ENCODE data around the gene SLC29A4.

Gene SLC29A4

DNA sequence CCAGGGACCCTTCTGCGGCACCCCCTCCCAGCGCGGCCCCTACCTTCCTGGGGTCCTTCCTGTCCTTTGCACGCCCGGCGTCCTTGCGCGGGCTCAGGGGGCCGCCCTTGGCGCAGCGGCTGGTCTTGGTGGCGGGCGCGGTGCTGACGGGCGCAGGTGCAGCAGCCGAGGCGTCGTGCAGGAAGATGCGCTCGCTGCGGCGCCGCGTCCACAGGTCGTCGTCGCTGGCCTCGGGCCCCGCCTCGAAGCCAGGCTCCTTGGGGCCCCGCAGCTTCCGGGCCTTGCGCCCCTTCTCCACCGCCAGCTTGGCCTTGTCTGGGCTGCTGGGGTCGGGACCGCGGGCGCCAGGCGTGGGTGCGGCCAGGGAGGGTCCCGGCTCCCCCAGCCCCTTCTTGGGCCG is 49.8 kb downstream of the SLC29A4 start:
- DNase-seq, result no peak

GRCh38 chr7:5333121-5334045 is 50.6 kb downstream of the SLC29A4 start:
- no peak for DNase-seq

GRCh38 chr7:5334671-5335070 is 51.9 kb downstream of the SLC29A4 start:
- no peak for DNase-seq

DNA sequence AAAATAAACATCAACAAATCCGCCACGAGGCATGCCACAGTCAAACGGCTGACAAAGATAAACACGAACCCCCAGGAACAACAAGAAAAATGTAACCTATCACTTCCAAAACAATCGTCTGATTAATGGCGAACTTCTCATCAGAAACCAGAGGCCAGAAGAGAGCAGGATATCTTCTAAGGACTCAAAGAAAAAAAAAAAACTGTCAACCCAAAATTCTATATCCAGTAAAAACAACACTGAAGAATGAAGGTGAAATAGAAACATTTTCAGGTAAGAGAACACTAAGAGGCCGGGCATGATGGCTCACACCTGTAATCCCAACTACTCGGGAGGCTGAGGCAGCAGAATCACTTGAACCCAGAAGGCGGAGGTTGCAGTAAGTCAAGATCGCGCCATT is 54.3 kb downstream of the SLC29A4 start:
- DNase-seq, result no peak

DNA sequence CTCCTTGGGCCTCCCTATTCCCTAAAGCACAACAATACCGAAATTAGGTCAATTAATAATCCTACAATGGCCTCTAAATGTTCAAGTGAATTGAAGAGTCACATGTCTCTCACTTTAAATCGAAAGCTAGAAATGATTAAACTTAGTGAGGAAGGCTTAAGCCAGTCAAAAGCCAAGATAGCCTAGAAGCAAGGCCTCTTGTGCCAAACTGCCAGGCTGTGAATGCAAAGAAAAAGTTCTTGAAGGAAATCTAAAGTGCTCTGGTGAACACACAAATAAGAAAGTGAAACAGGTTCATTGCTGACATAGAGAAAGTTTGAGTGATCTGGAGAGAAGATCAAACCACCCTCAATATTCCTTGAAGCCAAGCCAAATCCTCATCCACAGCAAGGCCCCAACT is 57.2 kb downstream of the SLC29A4 start:
- no peak for DNase-seq

DNA sequence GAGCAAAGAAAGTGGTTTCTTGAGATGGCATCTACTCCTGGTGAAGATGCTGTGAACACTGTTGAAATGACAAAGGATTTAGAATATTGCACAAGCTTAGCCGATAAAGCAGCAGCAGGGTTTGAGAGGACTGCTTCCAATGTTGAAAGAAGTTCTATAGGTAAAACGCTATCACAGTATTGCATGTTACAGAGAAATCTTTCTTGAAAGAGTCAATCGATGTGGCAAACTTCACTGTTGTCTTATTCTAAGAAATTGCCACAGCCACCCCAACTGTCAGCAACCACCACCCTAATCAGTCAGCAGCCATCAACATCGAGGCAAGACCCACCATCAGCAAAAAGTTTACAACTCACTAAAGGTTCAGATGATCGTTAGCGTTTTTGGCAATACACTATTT is 59.9 kb downstream of the SLC29A4 start:
- no peak for DNase-seq

- DNase-seq, result no peak
Observed at GRCh38 chr7:5343884-5344283, 61.1 kb downstream of the SLC29A4 start.

DNA sequence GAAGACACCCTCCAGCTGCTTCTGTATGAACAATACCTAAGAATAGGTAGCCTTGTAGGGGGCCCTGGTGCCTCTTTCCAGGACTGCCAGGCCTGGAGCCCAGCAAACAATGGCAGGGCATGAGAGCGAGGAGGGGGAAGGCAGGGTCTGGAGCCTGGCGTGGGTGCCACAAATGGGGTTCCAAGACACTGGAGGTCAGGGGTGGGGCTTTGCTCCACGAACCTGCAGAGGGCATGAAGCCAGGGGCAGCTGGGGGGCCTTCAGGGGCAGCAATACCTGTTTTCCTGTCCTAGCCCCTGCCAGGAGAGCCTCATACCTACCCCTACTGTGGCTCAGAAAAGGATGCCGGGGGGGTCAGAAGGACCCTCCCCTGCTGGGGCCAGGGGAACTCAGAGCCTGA is 61.6 kb downstream of the SLC29A4 start:
- no peak for DNase-seq

GRCh38 chr7:5345171-5345570 is 62.4 kb downstream of the SLC29A4 start:
- DNase-seq, result no peak

DNA sequence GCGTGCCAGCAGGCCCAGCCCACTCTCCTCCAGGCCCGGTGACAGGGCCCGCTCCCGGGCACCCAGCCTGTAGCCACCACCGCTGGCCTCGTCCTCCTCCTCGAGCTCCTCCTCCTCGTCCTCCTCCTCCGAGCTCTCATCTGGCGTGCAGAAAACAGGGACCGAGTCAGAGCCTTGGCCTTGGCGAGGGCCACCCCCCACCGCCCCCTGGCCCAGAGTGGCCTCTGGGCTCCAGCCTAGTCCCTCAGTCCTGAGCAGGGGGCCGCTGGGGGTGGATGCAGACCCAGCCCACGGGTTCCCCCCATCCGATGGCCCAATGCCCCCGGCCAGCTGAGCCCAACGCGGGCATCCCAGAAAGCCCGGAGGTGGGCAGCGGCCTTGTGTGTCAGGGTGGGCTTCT is 62.9 kb downstream of the SLC29A4 start:
- DNase-seq, result no peak

- no peak for DNase-seq
Observed at GRCh38 chr7:5348134-5349004, 65.6 kb downstream of the SLC29A4 start.

GRCh38 chr7:5349005-5349380 is 66.2 kb downstream of the SLC29A4 start:
- DNase-seq, result no peak

DNA sequence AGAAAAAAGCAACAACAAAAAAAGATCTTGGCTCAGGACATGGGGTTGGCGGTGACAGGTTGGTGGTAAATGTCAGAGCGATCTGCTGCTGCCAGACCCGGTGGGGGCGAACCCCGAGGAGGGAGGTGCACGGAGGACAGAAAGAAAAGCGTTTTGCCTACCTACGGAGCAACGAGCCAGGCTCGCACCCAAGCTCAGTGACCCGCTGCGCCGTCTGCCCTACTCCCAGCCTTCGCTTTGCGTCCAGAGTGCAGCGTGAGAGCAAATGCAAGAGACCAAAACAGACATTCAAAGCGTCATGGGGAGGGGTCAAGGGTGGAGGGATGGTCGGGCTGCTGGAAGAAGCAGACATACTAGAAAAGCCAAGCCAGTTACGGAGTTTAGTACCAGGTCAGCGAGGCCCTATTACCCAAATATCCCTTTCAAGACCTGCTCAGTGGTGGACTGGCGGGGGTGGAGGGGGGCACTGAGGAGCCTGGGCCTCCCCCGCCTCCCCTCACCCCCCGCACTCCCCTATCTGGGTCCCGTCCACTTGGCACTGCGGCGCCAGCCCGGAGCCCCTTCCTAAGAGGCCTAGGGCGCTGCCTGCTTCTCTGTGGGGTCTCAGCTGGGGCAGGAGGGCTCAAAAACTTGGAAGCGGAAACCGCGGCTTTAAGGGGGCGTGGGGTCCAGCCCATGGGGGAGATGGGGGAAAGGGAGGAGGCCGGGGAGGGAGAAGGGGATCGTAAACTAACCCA is 66.9 kb downstream of the SLC29A4 start:
- no peak for DNase-seq

DNA sequence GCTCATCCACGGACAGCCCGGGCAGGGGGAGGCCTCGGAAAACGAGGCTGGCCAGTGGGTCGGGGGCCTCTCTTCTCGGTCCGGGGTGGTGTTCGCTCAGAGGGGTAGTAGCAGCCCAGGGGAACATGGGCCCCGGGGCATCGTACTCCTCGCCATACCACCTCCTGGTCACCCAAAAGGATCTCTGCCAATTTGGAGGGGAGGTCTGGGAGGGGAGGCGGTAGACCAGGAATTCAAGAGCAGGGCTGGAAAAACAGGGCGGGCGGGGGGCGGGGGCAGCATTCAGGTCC is 67.4 kb downstream of the SLC29A4 start:
- DNase-seq, result no peak

DNA sequence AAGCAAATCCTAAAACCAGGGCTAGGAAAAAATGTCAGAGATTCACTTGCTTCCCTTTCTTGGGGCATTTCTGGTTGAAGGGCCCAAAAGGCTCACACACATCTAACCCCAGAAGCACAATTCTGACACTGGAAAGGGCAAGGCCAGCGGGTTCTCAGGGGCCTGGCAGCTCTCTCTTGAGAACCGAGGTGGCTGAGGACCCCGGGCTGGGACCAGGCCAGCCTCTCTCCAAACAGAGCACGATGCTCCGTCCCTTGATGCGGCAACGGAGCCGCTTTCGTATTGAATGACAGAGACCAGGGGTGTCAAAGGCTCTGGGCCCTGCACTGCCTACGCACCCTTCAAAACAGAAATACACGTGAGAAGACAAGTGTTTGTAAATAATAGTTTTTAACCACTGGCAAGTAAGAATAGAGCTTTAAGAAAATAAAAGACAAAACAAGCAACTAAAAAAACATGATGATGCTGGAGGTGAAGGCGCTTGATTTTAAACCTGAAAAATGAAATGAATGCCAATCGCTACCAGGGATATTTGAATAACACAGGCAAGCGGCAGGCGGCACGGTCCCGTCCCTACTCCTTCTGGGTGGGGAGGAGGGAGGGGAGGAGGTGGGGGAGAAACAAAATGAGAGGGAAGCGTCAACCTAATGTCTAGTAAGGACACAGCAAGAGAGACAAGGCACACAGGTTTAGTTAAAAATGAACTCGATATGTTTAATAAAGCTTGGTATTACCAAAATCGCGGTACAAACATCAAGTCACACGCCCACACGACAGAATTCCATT is 68.0 kb downstream of the SLC29A4 start:
- no peak for DNase-seq

GRCh38 chr7:5351507-5352265 is 68.9 kb downstream of the SLC29A4 start:
- no peak for DNase-seq

- no peak for DNase-seq
Observed at GRCh38 chr7:5352440-5353010, 69.8 kb downstream of the SLC29A4 start.

GRCh38 chr7:5354460-5355232 is 71.9 kb downstream of the SLC29A4 start:
- no peak for DNase-seq

Measured in NCI-H2171 treated with DMSO at 0.1 percent for 48 hours (cell line).